NCI-H1417 treated with DMSO at 0.1 percent for 48 hours (cell line): ENCODE data around the gene LDLRAD4.

ENCODE experiments used
- DNase-seq: peaks from one replicate; lab custom pipeline; 2025; lab: John Stamatoyannopoulos, UW

The LDLRAD4 gene

DNA sequence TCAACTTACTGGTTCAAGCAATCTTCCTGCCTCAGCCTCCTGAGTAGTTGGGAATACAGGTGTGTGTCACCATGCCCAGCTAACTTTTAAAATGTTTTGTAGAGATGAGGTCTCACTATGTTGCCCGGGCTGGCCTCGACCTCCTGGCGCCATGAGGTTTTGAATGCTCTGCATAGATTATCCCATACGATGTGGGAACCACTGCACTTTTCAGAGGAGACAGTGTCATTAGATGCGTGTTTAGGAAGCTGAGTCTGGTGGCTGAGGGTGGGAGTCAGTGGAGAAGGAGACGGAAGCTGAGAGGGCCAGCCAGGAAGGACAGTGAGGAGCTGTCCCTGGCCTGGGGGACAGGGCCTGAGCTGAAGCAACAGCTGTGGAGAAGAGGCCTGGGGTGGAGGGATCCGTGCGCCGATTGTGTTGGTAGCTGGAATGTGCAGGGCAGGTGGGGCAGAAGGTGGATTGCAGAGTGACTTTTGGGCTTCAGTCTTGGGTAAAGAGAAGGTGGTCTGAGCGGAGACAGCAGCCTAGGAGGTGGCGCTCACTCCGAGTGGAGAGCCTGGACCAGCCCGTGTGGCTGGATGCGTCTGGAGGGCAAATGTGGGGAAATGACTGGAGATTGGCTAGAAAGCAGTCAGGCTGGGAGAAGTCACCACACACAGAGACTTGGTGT lies 68.0 kb downstream of the LDLRAD4 start:
- no peak for DNase-seq

- no peak for DNase-seq
These were observed 68.8 kb downstream of the LDLRAD4 start for GRCh38 chr18:13287372-13287771.

GRCh38 chr18:13288509-13289133 lies 70.1 kb downstream of the LDLRAD4 start:
- no peak for DNase-seq

- DNase-seq = no peak
These were observed 71.1 kb downstream of the LDLRAD4 start for GRCh38 chr18:13289481-13290205.

- DNase-seq = no peak
These were observed 72.3 kb downstream of the LDLRAD4 start for GRCh38 chr18:13290856-13291271.

DNA sequence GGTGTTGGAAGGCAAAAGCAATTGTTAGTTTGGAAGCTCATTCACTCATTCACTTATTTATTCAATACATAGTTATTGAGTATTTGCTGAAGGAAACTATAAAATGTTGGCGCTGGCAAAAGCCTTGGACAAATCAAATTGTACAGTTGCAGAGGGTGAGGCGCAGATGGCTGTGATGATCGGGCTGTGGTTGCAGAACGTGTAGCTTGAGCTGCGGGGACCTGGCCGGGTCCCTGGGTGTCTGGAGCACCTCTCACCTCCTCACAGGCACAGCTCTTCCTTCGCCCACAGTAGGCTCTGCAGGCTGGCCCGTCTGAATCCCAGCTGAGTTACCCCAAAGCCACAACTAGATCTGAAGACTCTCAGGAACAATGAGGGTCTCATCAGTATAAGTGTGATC lies 72.7 kb downstream of the LDLRAD4 start:
- no peak for DNase-seq

GRCh38 chr18:13291745-13292447 lies 73.3 kb downstream of the LDLRAD4 start:
- no peak for DNase-seq

DNA sequence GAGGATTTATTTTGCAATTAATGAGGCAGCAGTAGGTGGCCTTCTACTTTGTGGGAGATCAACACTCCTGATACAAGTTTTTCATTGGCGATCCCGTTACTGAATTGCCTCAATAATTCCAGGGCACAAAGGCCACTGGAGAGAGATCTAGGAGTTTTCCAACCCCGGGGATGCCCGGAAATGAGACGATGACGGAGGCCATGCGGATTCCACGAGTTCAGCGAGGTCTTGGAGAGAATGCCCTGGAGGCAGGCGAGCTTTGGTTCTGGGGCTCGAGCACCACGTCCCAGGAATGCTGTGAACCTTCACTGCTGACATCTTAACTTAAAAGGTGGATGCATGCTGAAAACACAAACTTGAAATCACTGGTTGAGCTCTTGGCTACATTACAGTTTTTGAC lies 74.2 kb downstream of the LDLRAD4 start:
- DNase-seq = no peak

DNA sequence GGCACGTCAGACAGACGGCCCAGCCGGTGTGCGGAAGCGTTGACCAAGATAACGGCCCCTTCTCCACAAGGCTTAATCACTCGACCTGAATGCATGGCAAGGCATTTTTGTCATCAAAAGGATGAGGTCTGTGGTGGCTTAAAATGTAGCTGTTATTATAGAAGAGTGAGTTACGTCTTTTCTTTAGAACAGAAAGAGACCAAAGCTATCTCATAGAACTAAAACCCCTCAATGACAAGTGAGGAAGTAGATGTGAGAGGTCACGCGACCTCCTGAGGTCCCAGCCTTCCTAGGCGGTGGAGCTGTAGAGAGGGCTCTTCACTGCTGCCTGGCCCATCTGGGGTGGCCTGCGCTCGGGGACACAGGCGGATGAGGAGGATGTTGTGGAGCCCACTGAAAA lies 75.7 kb downstream of the LDLRAD4 start:
- no peak for DNase-seq

GRCh38 chr18:13295894-13296293 lies 77.3 kb downstream of the LDLRAD4 start:
- DNase-seq = no peak

- DNase-seq = no peak
These were observed 78.5 kb downstream of the LDLRAD4 start for GRCh38 chr18:13296867-13297574.

DNA sequence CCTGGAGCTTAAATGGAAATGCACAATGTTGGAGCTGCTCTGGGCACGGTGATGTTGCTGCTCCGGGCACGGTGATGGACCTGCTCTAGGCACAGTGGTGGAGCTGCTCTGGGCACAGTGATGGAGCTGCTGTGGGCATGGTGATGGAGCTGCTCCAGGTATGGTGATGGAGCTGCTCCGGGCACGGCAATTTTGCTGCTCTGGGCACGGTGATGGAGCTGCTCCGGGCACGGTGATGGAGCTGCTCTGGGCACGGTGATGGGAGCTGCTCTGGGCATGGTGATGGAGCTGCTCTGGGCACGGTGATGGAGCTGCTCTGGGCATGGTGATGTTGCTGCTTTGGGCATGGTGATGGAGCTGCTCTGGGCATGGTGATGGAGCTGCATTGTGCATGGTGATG lies 79.7 kb downstream of the LDLRAD4 start:
- no peak for DNase-seq

DNA sequence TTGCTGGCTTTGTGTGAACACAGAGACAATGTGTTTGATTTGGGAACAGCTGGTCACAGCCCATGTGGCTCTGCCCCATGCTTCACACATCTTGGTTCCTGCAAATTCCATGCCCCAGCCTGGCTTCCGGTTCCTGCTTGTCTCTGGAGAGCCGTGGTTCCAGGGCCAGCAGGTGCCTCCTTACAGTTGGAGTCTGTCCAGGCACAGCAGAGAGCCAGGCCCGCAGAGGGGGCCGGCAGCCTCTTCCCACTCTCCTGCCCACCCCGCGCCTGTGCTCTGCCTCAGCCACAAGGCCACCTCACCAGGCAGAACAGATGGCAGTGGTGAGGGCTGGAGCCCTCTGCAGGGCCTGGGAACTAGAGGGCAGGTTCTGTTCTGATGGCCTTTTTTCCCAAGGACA lies 81.5 kb downstream of the LDLRAD4 start:
- DNase-seq = no peak

GRCh38 chr18:13300796-13301195 lies 82.2 kb downstream of the LDLRAD4 start:
- no peak for DNase-seq

- DNase-seq = no peak
These were observed 83.5 kb downstream of the LDLRAD4 start for GRCh38 chr18:13302040-13302439.

- DNase-seq = no peak
These were observed 84.1 kb downstream of the LDLRAD4 start for GRCh38 chr18:13302457-13303225.

GRCh38 chr18:13303756-13304364 lies 85.3 kb downstream of the LDLRAD4 start:
- DNase-seq = no peak

DNA sequence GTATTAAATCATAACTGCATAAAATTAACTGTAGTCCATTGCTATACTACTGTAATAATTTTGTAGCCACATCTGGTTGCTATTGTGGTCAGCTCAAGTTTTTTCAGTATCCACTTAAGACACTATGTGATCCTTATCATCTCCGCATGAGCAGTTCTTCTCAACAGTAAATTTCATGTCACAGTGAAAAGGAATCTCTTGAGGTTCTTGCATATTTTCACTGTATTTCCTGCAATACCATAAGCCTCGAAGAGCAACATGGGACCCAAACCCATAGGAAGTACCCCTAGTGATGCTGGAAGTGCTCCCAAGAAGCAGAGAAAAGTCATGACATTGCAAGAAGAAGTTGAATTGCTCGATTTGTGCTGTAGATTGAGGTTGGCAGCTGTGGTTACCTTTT lies 86.7 kb downstream of the LDLRAD4 start:
- DNase-seq = no peak

GRCh38 chr18:13306583-13306982 lies 88.0 kb downstream of the LDLRAD4 start:
- DNase-seq = no peak

DNA sequence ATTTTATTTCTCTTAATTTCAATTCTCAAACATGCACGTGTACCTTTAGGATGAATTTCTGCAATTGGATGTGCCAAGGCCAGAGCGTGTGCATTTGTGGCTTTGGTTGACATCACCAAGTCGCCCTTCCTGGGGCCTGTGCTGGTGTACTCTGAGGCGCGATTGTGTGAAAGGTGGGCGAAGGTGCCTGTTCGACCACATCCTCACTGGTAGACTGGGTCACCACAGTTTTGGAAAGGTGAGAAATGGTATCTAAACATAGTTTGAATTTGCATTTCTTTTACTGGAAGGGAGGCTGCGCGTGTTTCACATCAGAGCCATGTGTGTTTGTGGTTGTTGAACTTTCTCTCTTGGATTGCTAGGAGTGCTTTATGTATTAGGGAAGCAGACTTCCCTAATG lies 89.8 kb downstream of the LDLRAD4 start:
- DNase-seq = no peak
